Prostate gland (tissue), 2 donors: ENCODE data around the gene POU2F1. TPM values are rescaled to one million over a fixed set of nuclear protein-coding genes. Genes with fewer than 3 reads are reported as not detected.

Source experiments
- DNase-seq: peaks from one replicate; pipeline ENCODE4 v3.0.0-alpha.2; 2019; ENCODE audit warnings: low spot score
- H3K27ac ChIP-seq, 2 donors: fragments of 200-600 bp; sonication (generic); 2 replicates each; pipeline ENCODE4 v1.5.1; 2017 to 2019
- H3K27me3 ChIP-seq: fragments of 200-600 bp; sonication (generic); replicated peaks from 2 replicates; pipeline ENCODE4 v1.5.1; 2019; ENCODE audit not compliant: insufficient read depth
- H3K36me3 ChIP-seq, 2 donors: fragments of 200-600 bp; sonication (generic); 1 replicate in 1 of 2; 2 replicates in 1 of 2; pipeline versions ENCODE4 v1.5.1 to v1.8.1; 2017 to 2019
- H3K4me1 ChIP-seq: fragments of 200-600 bp; sonication (generic); replicated peaks from 2 replicates; pipeline ENCODE4 v1.5.1; 2019
- H3K4me3 ChIP-seq, 2 donors: fragments of 200-600 bp; sonication (generic); 2 replicates each; pipeline ENCODE4 v1.5.1; 2017 to 2019
- H3K9me3 ChIP-seq: fragments of 200-600 bp; sonication (generic); 2 replicates; pipeline ENCODE4 v1.5.1; 2017
- CTCF ChIP-seq, 4 experiments: fragments of 200-600 bp in 2 of 4; fragments of 450-650 bp in 2 of 4; sonication (generic) in 2 of 4; IDR thresholded peaks; 1 replicate in 3 of 4; 2 replicates in 1 of 4; pipeline ENCODE4 v1.5.1; 2016 to 2019; ENCODE audit warnings: antibody characterized with exemption in 4 of 4, mild to moderate bottlenecking in 2 of 4, moderate library complexity in 2 of 4
- POLR2A ChIP-seq: fragments of 450-650 bp; IDR thresholded peaks from one replicate; pipeline ENCODE4 v1.6.1; 2016; ENCODE audit warnings: antibody characterized with exemption, mild to moderate bottlenecking
- POLR2AphosphoS5 ChIP-seq: sonication (generic); formaldehyde crosslinking; IDR thresholded peaks from one replicate; pipeline ENCODE4 v1.6.1; 2017; ENCODE audit warnings: antibody characterized with exemption
- WGBS: methylation state at CpG from one replicate; pipeline ENCODE4 v1.1.5; 2018; 5-methylcytosine and 5-hydroxymethylcytosine counted together
- intact Hi-C: fragments of 100-400 bp; cut with DNase I; formaldehyde crosslinking; loops from one replicate; pipeline ENCODE4 v1.14.2; 2022
- total RNA-seq, 2 donors: library from RNA; depleted of rRNA; stranded (reverse); fragments of >200 nt; gene quantifications; one replicate each; pipeline ENCODE4 v1.1.0, GENCODE V29; 2016

POU2F1 gene
- total RNA-seq, 2 donors from 2014 or later: 10.9 to 26.6 TPM

GRCh38 chr1:167291539-167292185, 71.0 kb downstream of the POU2F1 start:
- Histone ChIP-seq H3K27me3 (no peaks in the 10 kb centered on the region), H3K36me3 (no peaks in the 10 kb centered on the region), H3K4me3 (no peak overlapping the region), H3K9me3 (no peaks in the 10 kb centered on the region), H3K27ac (no peak overlapping the region), H3K4me1 (no peaks in the 10 kb centered on the region)
- intact Hi-C loops: no loop called here
- TF ChIP-seq CTCF (IDR thresholded peaks at IDR 0.05): no peak
- no peak for TF ChIP-seq POLR2AphosphoS5
- no peak for TF ChIP-seq POLR2A
- whole genome bisulfite sequencing: 51% methylated on average over 3 of the region's 3 CpGs
- DNase-seq: no peak

GRCh38 chr1:167292216-167292615, 71.5 kb downstream of the POU2F1 start:
- H3K9me3 ChIP-seq: no peaks in the 10 kb centered on the region
- no peaks in the 10 kb centered on the region for H3K4me1 ChIP-seq
- H3K27me3 ChIP-seq: no peaks in the 10 kb centered on the region
- intact Hi-C loops: no loop called here
- H3K27ac ChIP-seq: no peak overlapping the region
- no peak for TF ChIP-seq CTCF (IDR thresholded peaks at IDR 0.05)
- no peak for TF ChIP-seq POLR2A
- TF ChIP-seq POLR2AphosphoS5: no peak
- no peak for DNase-seq
- H3K4me3 ChIP-seq: no peak overlapping the region
- H3K36me3 ChIP-seq: no peaks in the 10 kb centered on the region

GRCh38 chr1:167293057-167293456, 72.4 kb downstream of the POU2F1 start:
- intact Hi-C loops: no loop called here
- WGBS: 91% methylated on average over 4 of the region's 4 CpGs

GRCh38 chr1:167294528-167294927, 73.8 kb downstream of the POU2F1 start:
- H3K27ac ChIP-seq: no peak overlapping the region
- 83% methylated on average over 2 of the region's 2 CpGs for WGBS
- H3K9me3 ChIP-seq: no peaks in the 10 kb centered on the region
- no peak for DNase-seq
- H3K36me3 ChIP-seq: no peaks in the 10 kb centered on the region
- intact Hi-C loops: no loop called here
- H3K4me1 ChIP-seq: no peaks in the 10 kb centered on the region
- TF ChIP-seq POLR2A (no peak), POLR2AphosphoS5 (no peak), CTCF (IDR thresholded peaks at IDR 0.05) (no peak)
- no peak overlapping the region for H3K4me3 ChIP-seq
- no peaks in the 10 kb centered on the region for H3K27me3 ChIP-seq

More at GRCh38 chr1:167293057-167293456, 72.4 kb downstream of the POU2F1 start:
- no peak overlapping the region for H3K27ac ChIP-seq
- H3K4me3 ChIP-seq: no peak overlapping the region
- no peaks in the 10 kb centered on the region for H3K27me3 ChIP-seq
- no peak for DNase-seq
- no peaks in the 10 kb centered on the region for H3K9me3 ChIP-seq
- no peaks in the 10 kb centered on the region for H3K4me1 ChIP-seq
- no peaks in the 10 kb centered on the region for H3K36me3 ChIP-seq
- TF ChIP-seq CTCF (IDR thresholded peaks at IDR 0.05) (no peak), POLR2A (no peak), POLR2AphosphoS5 (no peak)
